Daoy (cell line): Measurements from ENCODE around the gene FMO3. TPM values are rescaled to one million over a fixed set of nuclear protein-coding genes. Genes with fewer than 3 reads are reported as not detected.

Experiments used
- DNase-seq: peaks from one replicate; pipeline ENCODE4 v3.0.0-alpha.2; 2015; ENCODE audit warnings: low read depth
- total RNA-seq: library from RNA; depleted of rRNA; stranded (reverse); fragments of >200 nt; shearing (Covaris generic); gene quantifications from 2 replicates; pipeline ENCODE4 v1.2.3, GENCODE V29; 2014; rRNA removed

Gene FMO3
- 1.8 and 2.7 TPM in 2 replicates for total RNA-seq

DNA sequence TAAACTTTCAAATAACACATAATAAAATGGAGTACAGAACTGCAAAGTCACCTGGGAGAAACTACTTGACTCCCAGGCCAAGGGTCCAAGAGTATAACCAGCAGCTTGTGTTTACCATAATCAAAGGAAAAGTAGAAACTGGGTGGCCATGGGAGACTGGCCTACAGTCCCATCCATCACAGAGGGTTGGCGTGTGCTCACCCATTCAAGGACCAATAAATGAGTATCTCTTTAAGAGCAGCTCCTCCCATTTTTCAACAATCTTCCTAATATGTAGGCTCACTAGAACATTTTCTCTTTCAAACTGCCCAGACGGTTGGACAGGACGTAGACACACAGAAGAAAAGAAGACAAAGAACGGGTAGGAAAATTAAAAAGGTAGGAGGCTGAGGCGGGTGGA lies at the start of gene FMO3:
FMO3 (plus strand) TSS at position 302 of the 400 bp plus-strand sequence. CDS start 1,754 bp downstream, outside the sequence.
- DNase-seq: peak; percentile 23

DNA sequence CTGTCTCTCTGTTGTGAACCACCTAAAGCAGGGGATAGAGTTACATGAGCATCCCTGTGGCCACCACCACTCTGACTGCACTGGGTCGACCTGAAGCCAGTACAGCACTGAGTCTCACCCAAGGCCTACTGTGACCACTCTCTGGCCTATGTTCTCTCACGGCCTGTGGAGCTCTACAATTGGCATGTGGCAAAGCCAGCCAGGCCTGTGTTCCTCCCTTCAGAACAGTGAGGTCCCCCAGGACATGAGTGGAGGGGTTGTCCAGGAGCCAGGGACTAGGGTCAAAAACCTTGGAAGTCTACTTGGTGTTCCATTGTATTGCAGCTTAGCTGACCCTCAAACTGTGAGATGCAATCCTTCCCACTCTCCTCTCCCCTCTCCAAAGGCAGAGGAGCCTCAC lies 42.7 kb upstream of the FMO3 start:
- no peak for DNase-seq

DNA sequence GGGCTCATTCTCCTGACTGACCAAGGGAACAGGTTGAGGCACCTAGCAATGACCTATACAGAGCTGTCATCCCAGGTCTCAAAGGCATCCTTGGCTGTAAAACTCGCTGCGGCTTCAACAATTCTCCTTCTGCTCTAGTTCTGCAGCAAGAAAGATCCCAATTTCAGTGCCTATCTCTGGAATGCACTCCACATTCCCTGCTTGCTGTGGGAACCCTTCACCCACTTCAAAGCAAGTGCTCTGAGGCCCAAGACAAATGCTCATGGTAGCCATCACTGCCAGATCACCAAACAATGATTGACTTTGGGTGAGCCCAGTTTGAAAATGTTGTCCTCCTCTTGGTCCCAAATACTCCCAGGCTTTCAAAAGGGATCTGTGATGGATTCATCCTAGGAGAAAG lies 37.7 kb upstream of the FMO3 start:
- DNase-seq: no peak

DNA sequence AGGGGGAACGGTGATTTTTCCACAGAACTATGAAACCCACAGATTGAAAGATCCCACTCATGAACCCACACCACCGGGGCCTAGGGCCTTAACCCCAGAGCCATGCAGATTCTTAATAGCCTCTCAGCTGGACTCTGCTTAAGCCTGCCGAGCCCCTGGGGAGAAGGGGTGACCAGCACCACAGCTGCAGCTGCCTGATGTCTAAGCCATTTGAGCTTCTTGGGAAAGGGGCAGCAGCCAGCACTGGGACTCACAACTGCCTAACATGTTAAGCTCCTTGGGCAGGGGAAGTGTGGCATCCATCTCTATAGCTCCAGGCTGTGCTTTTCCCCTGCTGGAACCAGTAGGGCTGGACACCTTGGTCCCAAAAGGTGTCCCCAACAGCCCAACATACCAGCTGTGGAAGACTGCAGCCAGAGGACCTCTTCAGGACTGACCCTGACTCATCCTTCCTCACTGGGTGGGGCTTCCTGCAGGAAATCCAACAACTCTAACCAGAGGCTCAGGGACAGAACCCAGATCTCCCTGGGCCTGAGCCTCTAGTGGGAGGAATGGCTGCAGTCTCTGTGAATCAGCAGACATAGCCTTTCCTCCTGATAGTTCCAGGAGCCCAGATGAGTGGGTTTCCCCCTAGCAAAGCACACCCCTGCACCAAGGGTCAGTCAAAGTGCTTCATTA lies 34.6 kb upstream of the FMO3 start:
- peak; percentile 3 for DNase-seq

DNA sequence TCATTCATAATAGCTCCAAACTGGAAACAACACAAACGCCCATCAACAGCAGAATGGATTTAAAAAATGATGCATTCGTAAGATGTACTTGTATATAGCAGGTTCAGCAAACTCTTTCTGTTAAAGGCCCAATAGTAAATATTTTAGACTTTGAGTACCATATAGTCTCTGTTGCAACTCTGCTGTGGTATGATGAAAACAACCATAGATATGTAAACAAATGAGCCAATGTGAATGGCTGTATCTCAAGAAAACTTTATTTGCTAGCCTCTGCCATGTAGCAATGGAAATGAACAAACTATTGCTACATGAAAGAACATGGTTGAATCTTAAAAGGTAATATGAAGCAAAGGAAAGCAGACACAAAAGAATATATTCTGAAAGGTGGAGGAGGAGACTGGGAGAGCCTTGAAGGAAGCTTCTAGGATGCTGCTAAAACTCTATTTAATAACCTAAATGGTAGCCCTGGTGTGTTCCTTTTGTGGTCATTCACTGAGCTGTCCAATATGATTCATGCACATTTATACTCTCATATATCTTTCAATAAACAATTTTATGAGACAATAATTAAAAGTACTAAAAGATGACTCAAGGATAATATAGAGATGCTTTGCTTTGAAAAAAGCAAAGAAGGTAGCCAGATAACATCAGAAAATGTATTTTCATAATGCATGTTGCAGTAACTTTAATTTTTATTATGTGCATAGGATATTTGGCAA lies 29.1 kb upstream of the FMO3 start:
- no peak for DNase-seq

DNA sequence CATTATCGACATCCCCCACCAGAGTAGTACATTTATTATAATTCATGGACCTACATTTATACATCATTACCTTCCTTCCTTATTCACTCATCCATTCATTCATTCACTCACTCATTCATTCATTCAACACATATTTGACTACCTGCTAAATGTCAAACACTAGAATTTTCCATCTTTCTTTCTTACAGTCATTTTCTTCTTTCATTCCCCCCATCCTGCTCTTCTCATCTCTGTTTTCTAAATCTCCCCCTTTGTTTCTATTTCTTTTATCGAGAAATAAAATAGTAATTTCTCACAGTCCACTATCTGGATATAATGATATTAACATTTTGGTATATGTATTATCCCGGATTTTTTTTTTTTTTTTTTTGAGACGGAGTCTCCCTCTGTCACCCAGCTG lies 27.8 kb upstream of the FMO3 start:
- no peak for DNase-seq

DNA sequence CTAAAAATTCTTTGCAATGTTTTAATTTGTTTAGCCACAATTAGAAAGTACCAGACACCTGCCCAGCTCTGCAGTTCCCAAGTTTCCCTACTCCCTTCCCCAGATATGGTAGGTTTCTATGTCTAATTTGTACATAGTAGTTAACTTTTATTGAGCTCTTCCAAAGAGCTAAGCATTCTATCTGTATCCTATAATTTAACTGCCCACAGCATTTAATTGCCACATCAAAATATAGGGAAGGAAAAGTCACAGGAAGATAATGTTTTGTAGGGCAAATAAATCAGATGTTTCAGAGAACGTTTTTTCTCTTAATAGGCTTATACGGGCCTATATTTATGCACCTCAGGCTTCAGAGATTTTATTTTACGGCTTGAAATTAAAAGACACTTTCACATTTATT lies 15.7 kb upstream of the FMO3 start:
- no peak for DNase-seq

DNA sequence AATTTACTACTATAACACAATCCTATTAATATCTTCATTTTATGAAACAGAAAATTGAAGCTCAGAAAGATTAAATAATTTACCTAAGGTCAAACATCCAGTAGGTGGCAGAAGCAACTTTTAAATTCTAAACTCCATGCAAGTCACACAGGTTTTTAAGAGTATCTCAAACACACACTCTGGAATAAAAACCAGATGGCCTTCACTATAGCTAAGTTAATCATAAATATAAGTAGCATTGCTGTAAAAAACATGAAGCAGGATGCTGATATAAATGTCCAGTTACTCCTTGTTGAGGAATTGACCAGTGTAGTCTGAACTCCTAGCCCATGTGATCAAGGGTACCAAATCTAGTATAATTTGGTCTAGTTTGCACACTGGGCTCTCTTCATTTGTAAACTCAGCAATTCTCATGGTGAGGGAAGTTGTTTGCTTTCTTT lies 9.4 kb upstream of the FMO3 start:
- DNase-seq: no peak

DNA sequence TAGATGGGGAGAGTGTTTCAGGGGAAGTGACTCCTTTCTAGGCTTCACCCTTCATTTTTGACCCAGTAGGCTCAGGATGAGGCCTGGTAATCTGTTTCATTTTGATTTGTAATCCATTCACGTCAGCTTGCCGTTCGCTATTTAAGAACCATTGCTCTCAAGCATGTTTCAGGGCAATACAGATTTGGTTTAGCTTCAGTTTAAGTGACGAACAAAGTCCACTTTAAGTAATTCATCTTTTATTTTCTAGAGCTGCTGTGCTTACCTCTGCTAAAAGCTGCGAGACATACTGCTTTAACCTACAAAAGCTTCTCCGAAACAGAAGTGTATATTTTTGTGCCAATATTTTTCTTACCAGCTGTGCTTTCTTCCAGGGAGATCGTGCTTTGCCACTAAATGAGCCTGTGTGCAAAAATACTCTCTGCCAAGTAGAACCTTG lies 8.9 kb upstream of the FMO3 start:
- DNase-seq: no peak

DNA sequence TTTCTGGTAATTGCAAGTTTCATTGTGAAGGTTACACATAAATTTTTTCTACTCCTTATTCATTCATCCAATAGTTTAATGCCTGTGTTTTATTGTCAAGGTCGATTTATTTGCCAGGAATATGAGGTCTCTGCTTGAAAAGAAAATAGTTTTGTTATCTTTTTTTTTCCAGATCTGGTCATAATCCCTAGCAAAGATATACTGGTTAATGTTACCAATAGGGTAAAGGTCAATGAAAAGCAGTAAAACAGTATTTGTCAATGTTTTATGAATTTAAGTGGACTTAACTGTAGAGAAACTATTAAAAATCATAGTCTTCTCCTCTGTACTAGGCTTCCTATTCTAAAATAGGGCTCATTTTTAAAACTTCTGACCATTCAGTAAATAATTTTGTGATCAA lies 8.1 kb upstream of the FMO3 start:
- no peak for DNase-seq

DNA sequence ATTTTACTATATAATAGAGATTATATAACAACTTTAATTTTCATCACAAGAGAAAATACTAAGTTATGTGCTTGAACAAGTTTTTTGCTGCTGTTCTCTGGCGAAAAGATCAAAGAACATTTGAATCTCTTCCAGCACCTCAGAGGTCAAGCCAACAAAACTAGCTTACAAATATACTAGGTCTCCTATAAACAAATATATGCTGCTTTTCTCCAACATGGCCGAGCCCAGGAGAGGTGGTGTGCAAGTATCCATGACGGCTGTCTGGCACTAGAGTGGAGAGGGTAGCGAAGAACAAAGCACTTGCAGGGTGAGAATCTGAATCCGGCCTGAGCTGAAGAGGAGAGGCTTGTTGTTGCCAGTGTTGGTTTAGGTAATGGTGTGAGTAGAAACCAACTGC lies 7.5 kb upstream of the FMO3 start:
- DNase-seq: no peak

DNA sequence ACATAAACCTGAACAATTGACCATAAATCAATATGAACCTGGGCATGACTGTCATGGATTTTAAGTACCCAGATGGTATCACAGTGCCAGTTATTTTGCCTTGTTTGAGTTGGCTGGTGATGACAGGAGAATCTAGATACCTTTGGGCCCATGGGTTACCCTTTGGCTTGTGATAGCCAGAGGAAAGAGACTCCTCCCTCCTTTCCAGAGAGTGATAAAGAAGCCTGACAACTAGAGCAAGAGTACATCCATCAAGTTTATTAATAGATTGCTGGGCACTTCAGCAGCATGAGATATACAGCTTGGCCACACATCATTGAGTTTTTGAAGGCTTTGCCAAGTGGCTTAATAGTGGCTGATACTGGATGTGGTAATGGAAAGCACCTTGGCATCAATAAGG lies 6.6 kb upstream of the FMO3 start:
- DNase-seq: no peak

DNA sequence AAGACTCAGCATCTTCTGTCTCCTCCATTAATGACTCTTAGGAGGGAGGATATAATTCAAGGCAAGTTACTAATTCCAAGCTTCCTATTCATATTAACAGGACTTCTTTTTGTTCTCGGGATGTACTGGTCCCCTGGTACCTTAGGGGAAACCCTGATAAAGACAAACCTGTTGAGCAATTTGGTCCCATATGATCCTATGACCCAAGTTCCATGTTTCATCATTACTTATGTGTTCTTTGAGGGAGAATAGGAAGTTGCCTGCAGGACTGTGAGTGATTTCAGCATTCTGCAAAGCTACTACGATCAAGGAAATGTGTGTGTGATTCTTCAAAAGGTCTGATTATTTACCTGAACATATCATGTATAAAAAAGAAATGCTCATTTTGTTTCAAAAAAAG lies 5.8 kb upstream of the FMO3 start:
- DNase-seq: no peak

DNA sequence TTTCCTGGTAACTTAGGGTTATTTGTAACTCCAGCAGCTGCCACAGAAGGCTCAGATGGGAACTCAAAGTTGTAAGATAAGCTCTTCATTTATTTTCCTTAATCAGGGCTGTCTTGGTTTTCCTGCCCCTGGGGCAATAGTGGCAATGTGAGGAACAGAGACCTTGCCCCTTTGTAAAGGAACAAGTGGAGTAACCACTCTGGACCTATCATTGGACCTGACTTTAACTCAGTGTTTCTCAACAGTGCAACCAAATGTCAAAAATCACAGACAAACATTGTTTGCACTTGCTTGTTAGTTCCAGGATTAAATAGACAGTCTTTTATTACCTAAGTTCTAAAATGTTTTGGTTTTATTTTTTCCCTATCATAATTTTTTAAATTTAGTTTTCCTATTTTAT lies 2.8 kb upstream of the FMO3 start:
- DNase-seq: no peak

DNA sequence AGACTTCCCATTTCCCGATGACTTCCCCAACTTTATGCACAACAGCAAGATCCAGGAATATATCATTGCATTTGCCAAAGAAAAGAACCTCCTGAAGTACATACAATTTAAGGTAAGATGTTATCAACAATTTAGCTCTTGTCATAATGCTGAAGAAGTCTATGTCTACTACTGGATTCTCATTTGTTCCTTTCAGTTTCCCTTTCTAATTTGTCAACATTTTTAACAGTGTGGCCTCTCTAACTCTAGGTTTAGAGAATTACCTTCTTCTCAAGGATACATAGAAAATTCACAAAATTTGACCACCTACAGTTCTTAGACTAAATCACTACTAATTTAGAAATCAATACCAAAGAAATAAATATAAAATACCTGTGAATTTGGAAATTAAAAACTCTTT lies 13.2 kb downstream of the FMO3 start:
- DNase-seq: no peak

DNA sequence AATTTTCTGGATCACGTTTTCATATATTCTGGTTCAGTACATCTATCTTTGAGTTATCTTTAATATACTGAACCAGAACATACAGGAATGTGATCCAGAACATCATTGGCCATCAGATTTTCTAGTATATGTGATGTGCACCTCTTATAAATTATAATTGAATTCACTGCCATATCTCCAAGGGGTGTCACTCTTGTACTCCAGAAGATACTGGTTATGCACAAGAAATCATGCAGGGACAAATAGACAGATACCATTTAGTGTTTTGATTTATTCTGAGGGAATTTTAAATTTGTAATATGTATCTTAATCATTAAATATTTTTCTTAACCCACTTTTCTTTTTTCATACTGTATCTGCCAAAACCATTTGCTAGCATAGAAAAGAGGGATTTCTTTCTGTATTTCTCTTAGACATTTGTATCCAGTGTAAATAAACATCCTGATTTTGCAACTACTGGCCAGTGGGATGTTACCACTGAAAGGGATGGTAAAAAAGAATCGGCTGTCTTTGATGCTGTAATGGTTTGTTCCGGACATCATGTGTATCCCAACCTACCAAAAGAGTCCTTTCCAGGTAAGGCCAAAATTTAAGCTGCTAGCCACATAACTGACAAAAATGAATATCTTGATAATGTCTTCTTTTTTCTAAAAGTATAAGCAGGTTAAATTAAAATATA lies 16.7 kb downstream of the FMO3 start:
- DNase-seq: no peak

DNA sequence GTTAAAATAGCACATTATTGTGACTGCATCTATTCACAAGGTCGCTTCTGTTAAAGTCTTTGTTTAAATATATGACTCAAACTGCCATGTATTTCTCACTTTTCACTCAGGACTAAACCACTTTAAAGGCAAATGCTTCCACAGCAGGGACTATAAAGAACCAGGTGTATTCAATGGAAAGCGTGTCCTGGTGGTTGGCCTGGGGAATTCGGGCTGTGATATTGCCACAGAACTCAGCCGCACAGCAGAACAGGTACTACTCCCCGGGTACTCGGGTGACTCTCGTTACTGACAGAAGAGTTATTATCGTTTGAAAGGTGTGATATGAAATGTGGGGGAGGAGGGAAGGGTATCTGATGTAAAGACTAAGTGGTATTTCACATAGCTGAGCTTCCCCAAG lies 17.3 kb downstream of the FMO3 start:
- no peak for DNase-seq

DNA sequence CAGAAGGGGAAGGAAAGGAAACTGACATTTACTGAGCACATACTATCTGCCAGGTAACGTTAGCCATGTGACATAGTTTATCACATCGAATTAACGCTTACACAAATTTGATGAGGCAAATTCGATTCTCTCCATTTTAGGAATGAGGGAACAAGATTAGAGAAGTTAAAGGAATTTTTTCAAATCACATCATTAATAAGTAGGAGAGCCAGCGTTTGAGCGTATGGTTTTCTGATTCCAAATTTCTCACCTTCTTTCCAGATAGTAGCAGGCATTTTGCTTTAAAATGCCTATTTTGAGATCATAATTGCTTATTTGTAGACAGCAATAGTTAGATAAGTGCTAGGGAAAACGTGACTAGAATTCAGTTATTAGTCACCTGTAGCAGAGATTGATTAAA lies 19.3 kb downstream of the FMO3 start:
- DNase-seq: no peak

DNA sequence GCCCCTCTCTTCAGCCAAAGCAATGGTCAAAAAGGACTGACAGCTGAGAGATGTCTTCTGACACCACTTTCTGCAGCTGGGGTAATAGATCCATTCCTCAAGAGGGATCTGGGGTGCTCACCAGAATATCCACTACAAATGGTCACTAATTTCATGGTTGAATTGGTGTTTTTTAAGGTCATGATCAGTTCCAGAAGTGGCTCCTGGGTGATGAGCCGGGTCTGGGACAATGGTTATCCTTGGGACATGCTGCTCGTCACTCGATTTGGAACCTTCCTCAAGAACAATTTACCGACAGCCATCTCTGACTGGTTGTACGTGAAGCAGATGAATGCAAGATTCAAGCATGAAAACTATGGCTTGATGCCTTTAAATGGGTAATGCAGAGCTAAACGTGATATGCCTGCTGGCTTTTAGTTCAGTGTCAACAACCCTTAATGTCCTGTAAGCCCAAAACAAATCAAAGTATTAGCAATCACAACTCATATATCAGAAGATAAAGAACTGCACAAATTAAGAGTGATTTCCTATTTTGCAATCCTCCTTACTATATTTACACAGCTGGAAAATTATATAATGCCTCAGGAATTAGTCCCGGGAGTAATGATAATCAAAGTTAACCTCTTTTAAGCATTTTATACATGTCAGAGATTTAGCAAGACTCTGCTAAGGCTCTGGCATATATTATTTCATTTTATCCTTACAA lies 20.1 kb downstream of the FMO3 start:
- no peak for DNase-seq

DNA sequence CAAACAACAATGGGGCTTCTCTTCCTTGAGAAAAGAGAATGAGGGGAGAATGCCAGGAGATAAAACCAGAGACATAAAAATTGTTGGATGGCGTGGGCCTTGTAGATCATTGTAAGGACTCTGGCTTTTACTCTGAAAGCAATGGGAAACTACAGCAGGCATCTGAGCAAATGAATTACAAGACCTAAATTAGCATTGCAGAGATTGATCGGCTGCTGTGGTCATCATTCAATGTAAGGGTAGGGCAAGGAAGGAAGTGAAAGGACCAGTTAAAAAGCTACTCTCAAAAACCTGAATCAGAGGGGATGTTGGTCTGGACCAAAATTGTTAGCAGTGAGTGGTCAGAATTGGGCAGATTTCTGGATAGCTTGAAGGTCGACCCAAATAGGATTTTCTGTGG lies 21.4 kb downstream of the FMO3 start:
- DNase-seq: no peak

DNA sequence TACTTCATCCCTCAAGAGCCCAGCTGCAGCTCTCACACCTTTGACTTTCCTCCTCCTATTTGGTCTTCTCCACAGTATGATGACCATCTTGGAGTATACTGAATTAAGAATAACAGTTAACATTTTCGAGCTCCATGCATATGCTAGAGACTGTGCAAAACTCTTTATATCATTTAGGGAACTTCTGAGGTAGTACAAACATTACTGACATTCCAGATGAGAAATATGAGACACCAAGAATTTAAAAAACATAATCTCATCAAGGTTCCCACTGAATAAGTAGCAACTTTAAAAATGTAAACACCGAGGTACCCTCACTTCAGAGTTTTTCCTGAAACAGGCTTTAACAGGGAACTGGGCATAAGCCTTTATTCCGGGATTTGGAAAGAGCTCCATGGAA lies 22.7 kb downstream of the FMO3 start:
- no peak for DNase-seq

DNA sequence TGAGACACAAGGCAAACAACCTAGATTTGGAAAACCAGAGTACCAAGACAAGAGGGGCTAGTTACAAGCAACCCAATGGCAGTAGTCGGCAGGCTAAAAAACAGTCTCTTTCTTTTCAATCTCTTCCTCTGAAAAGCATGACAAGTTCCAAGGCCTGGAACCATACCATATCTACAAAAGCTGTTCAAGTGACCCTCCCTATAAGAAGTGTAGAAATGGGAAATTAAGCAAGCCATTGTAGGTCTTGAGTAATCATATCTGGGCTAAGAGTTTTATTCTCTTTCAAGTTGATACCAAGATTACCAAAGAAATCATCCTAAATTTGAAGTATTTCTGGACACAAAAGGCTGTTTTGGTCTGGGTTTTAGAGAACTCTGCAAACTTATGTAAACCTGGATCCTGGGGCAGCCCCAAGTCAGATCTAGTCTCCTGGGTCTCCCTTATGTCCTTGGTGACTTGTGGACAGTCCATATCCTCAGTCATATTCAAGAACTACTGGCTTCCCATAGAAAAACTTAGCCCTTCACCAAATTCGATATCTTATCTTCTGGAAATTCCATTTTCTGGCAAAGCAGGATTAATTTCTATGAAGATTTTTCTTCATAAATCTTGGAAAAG lies 24.7 kb downstream of the FMO3 start:
- DNase-seq: no peak
